OCI-LY1 (cell line): Measurements from ENCODE around the gene KLF3.

Source experiments
- H2AFZ ChIP-seq: fragments of 200-600 bp; sonication (generic), shearing (Covaris generic); 2 replicates; pipeline ENCODE4 v1.6.0; 2014; ENCODE audit warnings: antibody characterized with exemption, mild to moderate bottlenecking, low read length
- H3F3A ChIP-seq: fragments of 200-600 bp; sonication (generic), shearing (Covaris generic); 2 replicates; pipeline ENCODE4 v1.6.0; 2014; ENCODE audit warnings: mild to moderate bottlenecking, antibody characterized with exemption, low read length, moderate library complexity; ENCODE audit not compliant: insufficient read depth
- H3K27ac ChIP-seq: fragments of 200-600 bp; sonication (generic); 2 replicates; pipeline ENCODE4 v1.5.1; 2014; ENCODE audit warnings: low read length, mixed run types, mild to moderate bottlenecking, low read depth; ENCODE audit not compliant: poor library complexity, severe bottlenecking
- H3K27me3 ChIP-seq: fragments of 200-600 bp; sonication (generic); 2 replicates; pipeline ENCODE4 v1.6.0; 2014; ENCODE audit warnings: antibody characterized with exemption, mild to moderate bottlenecking, low read length, moderate library complexity; ENCODE audit not compliant: insufficient read depth
- H3K36me3 ChIP-seq: fragments of 200-600 bp; sonication (generic); 2 replicates; pipeline ENCODE4 v1.6.1; 2014; ENCODE audit warnings: mild to moderate bottlenecking, antibody characterized with exemption, low read length, moderate library complexity, mixed read lengths; ENCODE audit not compliant: insufficient read depth
- H3K4me1 ChIP-seq: fragments of 200-600 bp; sonication (generic); 2 replicates; pipeline ENCODE4 v1.5.1; 2014; ENCODE audit warnings: mild to moderate bottlenecking, low read length, moderate library complexity; ENCODE audit not compliant: insufficient read depth, severe bottlenecking
- H3K4me2 ChIP-seq: fragments of 200-600 bp; sonication (generic), shearing (Covaris generic); 2 replicates; pipeline ENCODE4 v1.6.1; 2014; ENCODE audit warnings: low read length
- H3K4me3 ChIP-seq: fragments of 200-600 bp; sonication (generic); 2 replicates; pipeline ENCODE4 v1.5.1; 2014; ENCODE audit warnings: low read length, low read depth, mild to moderate bottlenecking, mixed read lengths; ENCODE audit not compliant: poor library complexity, severe bottlenecking
- H3K79me2 ChIP-seq: fragments of 200-600 bp; shearing (Covaris generic); 2 replicates; pipeline ENCODE4 v1.6.1; 2016; ENCODE audit warnings: mixed run types, low read length, mixed read lengths; ENCODE audit not compliant: insufficient read depth
- H3K9ac ChIP-seq: fragments of 200-600 bp; sonication (generic), shearing (Covaris generic); 2 replicates; pipeline ENCODE4 v1.6.1; 2014; ENCODE audit warnings: mild to moderate bottlenecking, low read length, mixed read lengths
- H3K9me2 ChIP-seq: fragments of 200-600 bp; sonication (generic), shearing (Covaris generic); 2 replicates; pipeline ENCODE4 v1.6.1; 2014; ENCODE audit warnings: low read depth, mild to moderate bottlenecking, low read length, mixed read lengths
- H3K9me3 ChIP-seq: fragments of 200-600 bp; shearing (Covaris generic); 2 replicates; pipeline ENCODE4 v1.6.1; 2014; ENCODE audit warnings: low read length, mixed read lengths
- H4K20me1 ChIP-seq: fragments of 200-600 bp; sonication (generic), shearing (Covaris generic); 2 replicates; pipeline ENCODE4 v1.6.0; 2016; ENCODE audit warnings: mild to moderate bottlenecking, low read length; ENCODE audit not compliant: insufficient read depth
- EZH2 ChIP-seq: fragments of 200-600 bp; sonication (generic), shearing (Covaris generic); IDR thresholded peaks from 2 replicates; pipeline ENCODE4 v1.8.0; 2017; ENCODE audit warnings: borderline replicate concordance, mixed run types, mild to moderate bottlenecking, antibody characterized with exemption, low read length, moderate library complexity, mixed read lengths
- TF ChIP-seq, protein P1 (sequence below): fragments of 200-600 bp; sonication (generic), shearing (Covaris generic); IDR thresholded peaks from 2 replicates; pipeline ENCODE4 v1.5.1; 2017; ENCODE audit warnings: mild to moderate bottlenecking, antibody characterized with exemption, low read length, moderate library complexity, mixed read lengths

Gene KLF3

GRCh38 chr4:38703635-38704034 is 39.6 kb downstream of the KLF3 start:
- Histone ChIP-seq H3K4me1 (no peaks in the 10 kb centered on the region), H2AFZ (no peak overlapping the region), H3K4me3 (no peak overlapping the region), H3K4me2 (no peak overlapping the region), H3F3A (no peaks in the 10 kb centered on the region), H3K27ac (no peak overlapping the region), H3K9me2 (no peaks in the 10 kb centered on the region), H3K9me3 (no peaks in the 10 kb centered on the region), H3K36me3 (no peaks in the 10 kb centered on the region), H3K9ac (no peak overlapping the region), H4K20me1 (no peaks in the 10 kb centered on the region), H3K79me2 (no peaks in the 10 kb centered on the region), H3K27me3 (no peaks in the 10 kb centered on the region)
- TF ChIP-seq, protein P1, sequence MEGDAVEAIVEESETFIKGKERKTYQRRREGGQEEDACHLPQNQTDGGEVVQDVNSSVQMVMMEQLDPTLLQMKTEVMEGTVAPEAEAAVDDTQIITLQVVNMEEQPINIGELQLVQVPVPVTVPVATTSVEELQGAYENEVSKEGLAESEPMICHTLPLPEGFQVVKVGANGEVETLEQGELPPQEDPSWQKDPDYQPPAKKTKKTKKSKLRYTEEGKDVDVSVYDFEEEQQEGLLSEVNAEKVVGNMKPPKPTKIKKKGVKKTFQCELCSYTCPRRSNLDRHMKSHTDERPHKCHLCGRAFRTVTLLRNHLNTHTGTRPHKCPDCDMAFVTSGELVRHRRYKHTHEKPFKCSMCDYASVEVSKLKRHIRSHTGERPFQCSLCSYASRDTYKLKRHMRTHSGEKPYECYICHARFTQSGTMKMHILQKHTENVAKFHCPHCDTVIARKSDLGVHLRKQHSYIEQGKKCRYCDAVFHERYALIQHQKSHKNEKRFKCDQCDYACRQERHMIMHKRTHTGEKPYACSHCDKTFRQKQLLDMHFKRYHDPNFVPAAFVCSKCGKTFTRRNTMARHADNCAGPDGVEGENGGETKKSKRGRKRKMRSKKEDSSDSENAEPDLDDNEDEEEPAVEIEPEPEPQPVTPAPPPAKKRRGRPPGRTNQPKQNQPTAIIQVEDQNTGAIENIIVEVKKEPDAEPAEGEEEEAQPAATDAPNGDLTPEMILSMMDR, result no peak
- TF ChIP-seq EZH2, result no peak

DNA sequence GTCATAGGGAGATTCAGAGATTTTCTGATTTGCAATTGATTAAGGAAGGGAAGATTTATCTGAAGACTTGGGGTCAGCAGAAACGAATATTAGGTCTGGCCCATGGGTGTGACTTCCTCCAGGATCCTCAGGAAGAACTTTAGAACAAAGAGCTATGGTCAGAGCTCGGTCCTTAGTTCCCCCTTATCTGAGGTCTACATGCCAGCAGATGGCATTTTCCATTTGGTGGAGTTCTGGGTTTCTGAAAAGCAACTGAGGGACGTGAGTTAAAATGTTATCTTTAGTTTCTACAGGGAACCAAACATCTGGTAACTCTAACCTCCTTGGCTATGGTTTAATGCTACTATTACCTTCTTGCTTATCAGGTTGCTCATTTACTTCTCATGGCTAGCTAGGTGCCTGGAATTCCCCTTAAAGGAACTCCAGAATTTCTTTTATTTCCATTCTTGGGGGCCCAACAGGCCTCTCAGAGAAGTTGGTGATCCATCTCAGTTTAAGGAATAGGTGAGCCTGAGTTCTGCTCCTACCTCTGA is 40.7 kb downstream of the KLF3 start:
- TF ChIP-seq, protein P1, result no peak
- TF ChIP-seq EZH2, result no peak
- no peak overlapping the region for H2AFZ ChIP-seq
- H3K9me3 ChIP-seq, result no peaks in the 10 kb centered on the region
- no peak overlapping the region for H3K27ac ChIP-seq
- no peaks in the 10 kb centered on the region for H3K79me2 ChIP-seq
- H3K9me2 ChIP-seq, result no peaks in the 10 kb centered on the region
- no peaks in the 10 kb centered on the region for H3K27me3 ChIP-seq
- H3K4me3 ChIP-seq, result no peak overlapping the region
- no peak overlapping the region for H3K9ac ChIP-seq
- H4K20me1 ChIP-seq, result no peaks in the 10 kb centered on the region
- no peaks in the 10 kb centered on the region for H3K36me3 ChIP-seq
- no peak overlapping the region for H3K4me2 ChIP-seq
- no peaks in the 10 kb centered on the region for H3K4me1 ChIP-seq
- H3F3A ChIP-seq, result no peaks in the 10 kb centered on the region

DNA sequence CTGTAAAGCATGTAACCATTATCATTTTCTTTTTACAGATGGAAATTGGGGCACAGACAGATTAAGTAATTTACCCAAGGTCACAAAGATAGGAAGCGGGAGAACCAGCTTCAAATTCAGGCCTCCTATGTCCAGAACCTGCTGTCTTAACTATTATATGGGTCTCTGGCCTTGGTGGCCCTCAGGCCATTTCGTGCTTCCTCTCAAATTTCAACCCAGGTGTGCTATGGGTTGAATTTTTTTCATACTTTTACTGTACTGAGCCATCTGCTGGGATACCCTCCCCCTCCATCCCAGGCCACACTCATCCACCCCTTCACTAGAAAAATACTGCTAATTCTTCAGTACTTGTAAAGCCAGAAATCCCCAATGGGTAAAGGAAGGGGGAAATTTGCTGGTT is 42.3 kb downstream of the KLF3 start:
- H3K4me1 ChIP-seq, result no peaks in the 10 kb centered on the region
- H3K9me3 ChIP-seq, result no peaks in the 10 kb centered on the region
- H3F3A ChIP-seq, result no peaks in the 10 kb centered on the region
- no peak overlapping the region for H3K4me2 ChIP-seq
- TF ChIP-seq EZH2, result no peak
- TF ChIP-seq, protein P1, result no peak
- H3K27me3 ChIP-seq, result no peaks in the 10 kb centered on the region
- no peaks in the 10 kb centered on the region for H4K20me1 ChIP-seq
- H2AFZ ChIP-seq, result no peak overlapping the region
- H3K9ac ChIP-seq, result no peak overlapping the region
- H3K4me3 ChIP-seq, result no peak overlapping the region
- H3K27ac ChIP-seq, result no peak overlapping the region
- no peaks in the 10 kb centered on the region for H3K79me2 ChIP-seq
- no peaks in the 10 kb centered on the region for H3K9me2 ChIP-seq
- H3K36me3 ChIP-seq, result no peaks in the 10 kb centered on the region
